ENCODE data around the gene N4BP2L2. TPM values are rescaled to one million over a fixed set of nuclear protein-coding genes. Genes with fewer than 3 reads are reported as not detected.

Gene N4BP2L2
- total RNA-seq (2022; extraction: Qiagen RNA extraction; ENCODE audit: low read depth) = 11.5 to 23.4 TPM (median 21.8 TPM) in 5 replicates

GRCh38 chr13:32538621-32539246, at the start of gene N4BP2L2:
Gene N4BP2L2 (minus strand): TSS chr13:32538795. CDS start chr13:32537027, 1,768 bp downstream.

DNA sequence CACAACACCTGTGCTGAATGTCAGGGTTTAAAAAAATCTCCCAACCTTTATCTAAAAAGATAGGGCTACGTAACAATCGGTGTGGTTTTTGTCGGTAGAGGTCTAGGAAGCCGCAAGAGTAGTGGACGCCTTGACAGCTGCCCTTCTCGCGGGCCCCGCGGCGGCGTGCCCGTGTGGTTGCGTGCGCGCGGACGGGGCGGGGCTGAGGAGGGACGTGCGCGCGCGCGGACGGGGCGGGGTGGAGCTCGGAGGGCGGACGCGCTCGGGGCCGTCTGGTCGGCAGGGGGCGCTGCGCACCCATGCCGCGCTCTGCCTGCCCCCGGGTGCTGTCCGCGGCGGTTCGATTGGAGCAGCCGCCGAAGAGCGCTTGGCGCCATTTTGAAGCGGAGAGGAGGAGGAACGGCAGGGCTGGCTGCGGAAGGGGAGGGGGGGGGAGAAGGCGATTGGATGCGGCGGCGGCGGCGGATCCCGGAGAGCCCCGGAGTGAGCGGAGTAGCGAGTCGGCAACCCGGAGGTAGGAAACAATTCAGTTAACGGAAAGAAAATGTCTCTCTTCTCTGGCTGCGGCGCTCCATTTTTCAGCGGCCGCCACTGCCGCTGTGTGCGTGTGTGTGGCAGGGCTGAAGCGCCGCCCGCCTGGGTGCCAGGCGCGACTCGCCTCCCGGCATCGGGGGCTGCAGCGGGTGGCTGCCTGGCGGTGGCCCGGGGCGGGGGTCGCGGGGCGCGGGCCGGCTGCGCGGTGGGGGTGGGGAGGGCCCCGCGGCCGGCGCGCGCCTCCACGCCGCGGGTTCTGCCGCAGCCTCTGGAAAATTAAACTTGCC, 47.7 kb upstream of the N4BP2L2 start, which contains the start of gene PDS5B:
Gene PDS5B, plus strand, starts transcription at position 373 of the 821 bp plus-strand sequence. CDS start 62,321 bp downstream, outside the sequence.

GRCh38 chr13:32427852-32428580, 110.6 kb downstream of the N4BP2L2 start, which contains the start of gene N4BP2L1:
Gene N4BP2L1 (minus strand): TSS chr13:32428130. CDS start chr13:32428082, 48 bp downstream.

Other genes with a start within 250 kb of the N4BP2L2 start
- gene ZAR1L, start 223.4 kb downstream of the N4BP2L2 start, total RNA-seq (2022; extraction: Qiagen RNA extraction; ENCODE audit: low read depth) = not detected in 5 replicates
- 3.6 to 6.5 TPM (median 4.0 TPM) in 5 replicates for gene BRCA2, start 223.3 kb downstream of the N4BP2L2 start, total RNA-seq (2022; extraction: Qiagen RNA extraction; ENCODE audit: low read depth)
- 0.29 to 0.88 TPM (median 0.57 TPM) in 5 replicates for gene N4BP2L1, start 110.7 kb downstream of the N4BP2L2 start, total RNA-seq (2022; extraction: Qiagen RNA extraction; ENCODE audit: low read depth)
- gene PDS5B, start 47.7 kb upstream of the N4BP2L2 start, total RNA-seq (2022; extraction: Qiagen RNA extraction; ENCODE audit: low read depth) = 8.0 to 14.2 TPM (median 10.6 TPM) in 5 replicates

Data from A549 treated with RU486 at 1 μM for 4 hours (cell line).